GM12874 (cell line): Measurements from ENCODE around the gene OPRL1.

ENCODE experiments used
- CTCF ChIP-seq: IDR thresholded peaks from 2 replicates; pipeline ENCODE4 v1.5.1; 2011; ENCODE audit warnings: low read depth, mild to moderate bottlenecking, control low read depth, low read length, moderate library complexity; ENCODE audit not compliant: insufficient read depth

Gene OPRL1

DNA sequence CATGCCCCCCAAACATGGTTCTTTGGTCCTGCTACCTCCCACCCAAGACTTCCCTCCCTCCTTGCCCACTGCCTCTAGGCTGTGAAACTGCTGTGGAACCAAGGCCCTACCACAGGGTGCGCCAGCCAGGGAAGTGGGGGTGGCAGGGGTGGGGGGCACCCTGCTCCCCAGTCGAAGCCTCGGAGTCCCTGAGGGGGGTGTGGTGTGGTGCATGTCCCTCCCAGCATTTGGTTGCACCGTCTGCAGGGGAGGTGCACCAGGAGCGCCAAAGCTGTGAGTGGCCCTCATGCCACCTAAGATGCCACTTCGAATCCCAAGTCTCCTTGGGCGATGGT is 2.4 kb upstream of the OPRL1 start:
- TF ChIP-seq CTCF, result no peak

DNA sequence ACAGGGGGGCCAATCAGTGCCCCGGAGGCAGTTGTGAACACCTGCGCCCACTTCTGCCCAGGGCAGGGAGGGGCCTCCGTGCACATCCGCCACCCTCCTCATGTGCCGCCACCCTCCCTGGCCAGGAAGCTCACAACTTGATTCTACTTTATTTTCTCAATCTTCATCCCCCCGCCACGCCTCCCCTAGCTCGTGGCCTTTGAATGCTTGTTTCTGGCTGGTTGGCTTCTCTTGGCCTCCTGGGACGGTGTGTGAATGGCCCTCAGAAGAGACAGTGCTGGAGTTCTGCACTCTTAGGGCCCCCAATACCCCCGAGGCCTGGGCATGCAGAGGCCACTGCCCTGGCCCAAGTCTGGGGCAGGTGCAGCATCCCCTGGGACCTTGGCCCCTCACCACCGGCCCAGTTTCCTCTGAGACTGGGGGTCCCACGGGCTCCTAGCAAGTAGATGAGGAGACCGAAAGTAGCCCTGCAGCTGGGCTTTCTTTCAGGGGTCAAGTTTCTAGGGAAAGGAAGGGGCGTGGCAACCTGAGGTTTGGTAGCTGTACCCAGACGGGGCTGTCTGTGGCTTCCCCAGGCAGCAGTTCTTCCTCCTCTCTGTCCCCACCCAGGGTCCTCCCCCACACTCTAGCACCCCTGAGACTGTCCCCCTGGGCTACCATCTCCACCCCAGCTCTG is 1.9 kb upstream of the OPRL1 start:
- no peak for TF ChIP-seq CTCF

DNA sequence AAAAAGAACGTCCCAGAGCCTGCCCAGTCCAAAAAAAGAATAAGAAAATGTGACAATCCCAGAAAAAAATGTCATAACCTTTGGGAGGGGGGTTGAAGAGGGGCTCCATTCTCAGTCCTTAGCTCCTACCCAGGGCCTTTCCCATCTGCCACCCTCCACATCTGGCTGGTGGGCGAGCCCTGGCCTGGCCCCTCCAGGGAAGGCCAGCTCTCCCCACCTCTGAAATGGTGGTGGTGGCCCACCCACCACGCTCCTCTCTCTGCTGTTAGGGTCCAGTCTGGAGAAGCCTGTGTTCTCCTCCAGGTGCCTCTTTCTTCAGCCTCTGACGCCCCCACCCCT is 979 bp upstream of the OPRL1 start:
- no peak for TF ChIP-seq CTCF

GRCh38 chr20:64079273-64080012 is 439 bp upstream of the OPRL1 start, which contains the start of gene RGS19:
Gene RGS19, minus strand, starts transcription at chr20:64079518. Its CDS starts 2,632 bp downstream, at chr20:64076886.
- no peak for TF ChIP-seq CTCF

DNA sequence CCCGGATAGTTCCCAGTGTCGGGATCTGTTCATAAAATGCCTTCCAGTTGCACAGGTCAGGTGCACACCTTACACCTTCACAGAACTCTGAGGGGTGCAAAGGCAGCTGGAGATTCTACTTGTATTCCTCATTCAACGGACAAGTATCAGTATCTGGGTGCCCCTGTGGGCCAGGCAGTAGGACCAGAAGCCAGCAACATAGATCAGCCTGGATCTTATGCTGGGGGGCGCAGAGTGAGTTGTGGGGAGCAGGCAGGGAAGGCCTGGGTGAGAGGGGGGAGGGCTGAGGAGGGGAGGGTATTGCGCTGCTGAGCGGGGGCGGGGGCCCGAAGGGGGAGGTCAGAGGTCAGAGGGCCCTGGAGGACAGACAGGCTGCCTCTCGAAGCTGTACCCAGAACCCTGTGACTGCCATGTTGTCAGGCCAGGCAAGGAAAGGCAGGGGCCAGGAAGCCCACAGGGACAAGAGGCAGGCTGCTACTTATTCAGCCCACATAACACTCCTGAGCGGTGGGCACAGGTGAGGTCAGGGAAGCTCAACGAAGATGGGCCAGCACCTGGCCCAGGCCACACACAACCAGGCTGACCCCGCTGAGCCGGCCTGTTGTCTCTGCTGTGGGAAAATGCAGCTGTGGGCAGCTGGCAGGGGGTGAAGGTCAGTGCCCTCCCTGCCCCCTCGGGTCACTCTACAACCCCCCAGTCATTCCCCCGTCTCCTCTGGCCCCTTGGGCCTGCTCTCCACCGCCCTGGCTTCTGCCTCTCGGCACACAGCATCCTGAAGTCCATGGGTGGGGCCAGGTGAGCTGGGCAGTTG is 1.1 kb downstream of the OPRL1 start:
- no peak for TF ChIP-seq CTCF

GRCh38 chr20:64081624-64081964 is 1.7 kb downstream of the OPRL1 start:
- no peak for TF ChIP-seq CTCF

- no peak for TF ChIP-seq CTCF
Measured at GRCh38 chr20:64082126-64082731, 2.3 kb downstream of the OPRL1 start.
